Ishikawa (cell line): ENCODE data around the gene AK1.

Experiments used
- CREB1 ChIP-seq: IDR thresholded peaks from 2 replicates; pipeline ENCODE4 v1.6.1; 2012; ENCODE audit warnings: low read depth
- RAD21 ChIP-seq: IDR thresholded peaks from 2 replicates; pipeline ENCODE4 v1.6.1; 2012; ENCODE audit warnings: low read depth
- TAF1 ChIP-seq: IDR thresholded peaks from 2 replicates; pipeline ENCODE4 v1.6.1; 2012; ENCODE audit warnings: low read depth, mild to moderate bottlenecking
- YY1 ChIP-seq: IDR thresholded peaks from 2 replicates; pipeline ENCODE4 v1.6.1; 2012; ENCODE audit warnings: low read depth
- TF ChIP-seq, protein P1 (sequence below): IDR thresholded peaks from 2 replicates; pipeline ENCODE4 v1.6.1; 2012; ENCODE audit warnings: low read depth, mild to moderate bottlenecking

DNA sequence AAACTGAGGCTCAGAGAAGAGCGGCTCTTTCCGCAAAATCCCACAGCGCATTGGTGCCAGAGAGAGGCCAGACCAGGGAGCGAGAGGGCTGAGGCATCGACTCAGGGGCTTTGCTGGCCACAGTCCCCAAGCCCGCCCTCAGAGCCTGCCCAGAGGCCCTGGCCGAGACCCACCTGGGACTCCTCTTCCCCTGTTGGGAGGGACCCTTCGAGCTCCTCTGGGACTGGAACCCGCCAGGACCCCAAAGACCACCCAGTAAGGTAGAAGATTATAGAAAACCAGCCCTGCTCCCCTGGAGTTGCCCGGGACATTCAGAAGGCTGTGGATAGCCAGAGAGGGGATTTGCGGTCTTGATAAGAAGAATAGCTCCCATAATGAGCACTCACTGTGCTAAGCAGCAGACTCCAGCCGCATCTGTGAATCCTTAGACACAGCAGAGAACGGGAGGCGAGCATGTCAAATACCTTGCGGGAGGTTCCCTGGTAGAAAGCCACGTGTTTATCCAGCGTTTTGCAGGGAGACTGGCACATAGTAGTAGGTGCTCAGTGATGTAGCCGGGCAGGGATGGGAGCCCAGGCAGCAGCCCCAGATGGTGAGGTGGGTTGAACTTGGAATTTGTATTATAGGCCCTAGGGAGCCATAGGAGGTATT lies 651 bp upstream of the AK1 start:
- TF ChIP-seq TAF1 (no peak), CREB1 (no peak), RAD21 (no peak), YY1 (no peak)
- TF ChIP-seq, protein P1, sequence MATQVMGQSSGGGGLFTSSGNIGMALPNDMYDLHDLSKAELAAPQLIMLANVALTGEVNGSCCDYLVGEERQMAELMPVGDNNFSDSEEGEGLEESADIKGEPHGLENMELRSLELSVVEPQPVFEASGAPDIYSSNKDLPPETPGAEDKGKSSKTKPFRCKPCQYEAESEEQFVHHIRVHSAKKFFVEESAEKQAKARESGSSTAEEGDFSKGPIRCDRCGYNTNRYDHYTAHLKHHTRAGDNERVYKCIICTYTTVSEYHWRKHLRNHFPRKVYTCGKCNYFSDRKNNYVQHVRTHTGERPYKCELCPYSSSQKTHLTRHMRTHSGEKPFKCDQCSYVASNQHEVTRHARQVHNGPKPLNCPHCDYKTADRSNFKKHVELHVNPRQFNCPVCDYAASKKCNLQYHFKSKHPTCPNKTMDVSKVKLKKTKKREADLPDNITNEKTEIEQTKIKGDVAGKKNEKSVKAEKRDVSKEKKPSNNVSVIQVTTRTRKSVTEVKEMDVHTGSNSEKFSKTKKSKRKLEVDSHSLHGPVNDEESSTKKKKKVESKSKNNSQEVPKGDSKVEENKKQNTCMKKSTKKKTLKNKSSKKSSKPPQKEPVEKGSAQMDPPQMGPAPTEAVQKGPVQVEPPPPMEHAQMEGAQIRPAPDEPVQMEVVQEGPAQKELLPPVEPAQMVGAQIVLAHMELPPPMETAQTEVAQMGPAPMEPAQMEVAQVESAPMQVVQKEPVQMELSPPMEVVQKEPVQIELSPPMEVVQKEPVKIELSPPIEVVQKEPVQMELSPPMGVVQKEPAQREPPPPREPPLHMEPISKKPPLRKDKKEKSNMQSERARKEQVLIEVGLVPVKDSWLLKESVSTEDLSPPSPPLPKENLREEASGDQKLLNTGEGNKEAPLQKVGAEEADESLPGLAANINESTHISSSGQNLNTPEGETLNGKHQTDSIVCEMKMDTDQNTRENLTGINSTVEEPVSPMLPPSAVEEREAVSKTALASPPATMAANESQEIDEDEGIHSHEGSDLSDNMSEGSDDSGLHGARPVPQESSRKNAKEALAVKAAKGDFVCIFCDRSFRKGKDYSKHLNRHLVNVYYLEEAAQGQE: no peak
